Measurements from ENCODE around the gene RIPK4. TPM values are rescaled to one million over a fixed set of nuclear protein-coding genes. Genes with fewer than 3 reads are reported as not detected.

Gene RIPK4
- total and polyA plus RNA-seq, 2 of the 13 experiments (the other 11 are each of a cell fraction or from before 2014, with no cell fraction given): 3.1 to 4.9 TPM

DNA sequence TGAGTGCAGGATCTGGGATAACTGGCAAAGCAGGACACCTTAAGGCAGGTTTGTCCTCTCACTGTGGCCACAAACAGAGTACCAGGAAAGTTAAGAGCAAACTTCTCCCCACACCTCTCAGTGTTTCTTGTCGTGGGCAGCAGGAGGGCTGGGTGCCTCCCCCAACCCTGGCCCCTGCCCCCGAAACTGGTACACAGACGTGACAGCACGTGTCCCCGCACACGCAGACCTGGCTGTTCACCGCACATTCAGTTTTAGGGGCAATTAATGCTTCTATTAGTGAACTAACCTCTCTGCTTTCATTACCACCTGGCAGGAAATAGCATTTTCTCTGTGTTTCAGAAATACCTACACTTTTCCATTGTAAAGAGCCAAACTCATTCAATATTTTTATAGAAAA, 32.9 kb upstream of the RIPK4 start:
- ChIA-PET POLR2A (no interaction called here), CTCF (ENCODE audit: low intra/inter-chr PET ratio, low total read pairs) (no interaction called here)
- no peak for TF ChIP-seq BRCA1 (CRISPR knock-in tag; IDR thresholded peaks at IDR 0.05)
- no peak for TF ChIP-seq ZNF225 (CRISPR knock-in tag; IDR thresholded peaks at IDR 0.05)
- no peak for TF ChIP-seq ZFP62 (CRISPR knock-in tag; IDR thresholded peaks at IDR 0.05)
- no peak for TF ChIP-seq CREB1 (IDR thresholded peaks at IDR 0.05)
- no peak for TF ChIP-seq CREB1 (CRISPR knock-in tag; IDR thresholded peaks at IDR 0.05)
- TF ChIP-seq, protein P1, sequence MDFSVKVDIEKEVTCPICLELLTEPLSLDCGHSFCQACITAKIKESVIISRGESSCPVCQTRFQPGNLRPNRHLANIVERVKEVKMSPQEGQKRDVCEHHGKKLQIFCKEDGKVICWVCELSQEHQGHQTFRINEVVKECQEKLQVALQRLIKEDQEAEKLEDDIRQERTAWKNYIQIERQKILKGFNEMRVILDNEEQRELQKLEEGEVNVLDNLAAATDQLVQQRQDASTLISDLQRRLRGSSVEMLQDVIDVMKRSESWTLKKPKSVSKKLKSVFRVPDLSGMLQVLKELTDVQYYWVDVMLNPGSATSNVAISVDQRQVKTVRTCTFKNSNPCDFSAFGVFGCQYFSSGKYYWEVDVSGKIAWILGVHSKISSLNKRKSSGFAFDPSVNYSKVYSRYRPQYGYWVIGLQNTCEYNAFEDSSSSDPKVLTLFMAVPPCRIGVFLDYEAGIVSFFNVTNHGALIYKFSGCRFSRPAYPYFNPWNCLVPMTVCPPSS (IDR thresholded peaks at IDR 0.05): no peak
- TF ChIP-seq ZNF382 (CRISPR knock-in tag; IDR thresholded peaks at IDR 0.05; ENCODE audit: borderline replicate concordance): no peak
- TF ChIP-seq ZNF232 (CRISPR knock-in tag; IDR thresholded peaks at IDR 0.05; ENCODE audit: borderline replicate concordance): no peak
- TF ChIP-seq, protein P2, sequence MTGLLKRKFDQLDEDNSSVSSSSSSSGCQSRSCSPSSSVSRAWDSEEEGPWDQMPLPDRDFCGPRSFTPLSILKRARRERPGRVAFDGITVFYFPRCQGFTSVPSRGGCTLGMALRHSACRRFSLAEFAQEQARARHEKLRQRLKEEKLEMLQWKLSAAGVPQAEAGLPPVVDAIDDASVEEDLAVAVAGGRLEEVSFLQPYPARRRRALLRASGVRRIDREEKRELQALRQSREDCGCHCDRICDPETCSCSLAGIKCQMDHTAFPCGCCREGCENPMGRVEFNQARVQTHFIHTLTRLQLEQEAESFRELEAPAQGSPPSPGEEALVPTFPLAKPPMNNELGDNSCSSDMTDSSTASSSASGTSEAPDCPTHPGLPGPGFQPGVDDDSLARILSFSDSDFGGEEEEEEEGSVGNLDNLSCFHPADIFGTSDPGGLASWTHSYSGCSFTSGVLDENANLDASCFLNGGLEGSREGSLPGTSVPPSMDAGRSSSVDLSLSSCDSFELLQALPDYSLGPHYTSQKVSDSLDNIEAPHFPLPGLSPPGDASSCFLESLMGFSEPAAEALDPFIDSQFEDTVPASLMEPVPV (CRISPR knock-in tag; IDR thresholded peaks at IDR 0.05): no peak
- TF ChIP-seq, protein P3, sequence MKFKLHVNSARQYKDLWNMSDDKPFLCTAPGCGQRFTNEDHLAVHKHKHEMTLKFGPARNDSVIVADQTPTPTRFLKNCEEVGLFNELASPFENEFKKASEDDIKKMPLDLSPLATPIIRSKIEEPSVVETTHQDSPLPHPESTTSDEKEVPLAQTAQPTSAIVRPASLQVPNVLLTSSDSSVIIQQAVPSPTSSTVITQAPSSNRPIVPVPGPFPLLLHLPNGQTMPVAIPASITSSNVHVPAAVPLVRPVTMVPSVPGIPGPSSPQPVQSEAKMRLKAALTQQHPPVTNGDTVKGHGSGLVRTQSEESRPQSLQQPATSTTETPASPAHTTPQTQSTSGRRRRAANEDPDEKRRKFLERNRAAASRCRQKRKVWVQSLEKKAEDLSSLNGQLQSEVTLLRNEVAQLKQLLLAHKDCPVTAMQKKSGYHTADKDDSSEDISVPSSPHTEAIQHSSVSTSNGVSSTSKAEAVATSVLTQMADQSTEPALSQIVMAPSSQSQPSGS (CRISPR knock-in tag; IDR thresholded peaks at IDR 0.05): no peak
- TF ChIP-seq ARNT (IDR thresholded peaks at IDR 0.05): no peak
- no peak for DNase-seq (ENCODE audit: low spot score)
- H3K27ac ChIP-seq (ENCODE audit: extremely low read length, insufficient read depth, low read length): no peak overlapping the region
- no peaks in the 10 kb centered on the region for H3K79me2 ChIP-seq (ENCODE audit: insufficient read depth, low read length)
- ATAC-seq: no peak
- no peak overlapping the region for H3K4me2 ChIP-seq (ENCODE audit: low read depth, low read length)
- BruUV-seq (replicated peaks): no TSS peak
- H3K36me3 ChIP-seq (replicated peaks in 1 of 2; ENCODE audit: control insufficient read depth in 1 of 2, insufficient read depth in 2 of 2, low read length in 2 of 2): peaks cover 13 to 34% of the 10 kb centered on the region in 2 experiments; a peak in 4 of 5 replicates
- no peak overlapping the region for H2AFZ ChIP-seq (ENCODE audit: low read length)
- intact Hi-C loops (cut with micrococcal nuclease; ENCODE audit: unreplicated experiment) (no loop called here), in situ Hi-C loops (cut with HindIII; ENCODE audit: extremely low pct_ligation_motif_present, low pct_unique_long_range_greater_than_20kb) (no loop called here)
- H3K9ac ChIP-seq (ENCODE audit: insufficient read depth, low read depth, low read length): no peak overlapping the region
- no peaks in the 10 kb centered on the region for H3K4me1 ChIP-seq (ENCODE audit: insufficient read depth, low read length)
- WGBS (ENCODE audit: low lambda C conversion rate): 100% methylated on average over 6 of the region's 7 CpGs
- no peak for FAIRE-seq
- H3K9me3 ChIP-seq (ENCODE audit: low read length): no peaks in the 10 kb centered on the region
- H4K20me1 ChIP-seq (ENCODE audit: insufficient read depth, low read length): no peaks in the 10 kb centered on the region
- no peak overlapping the region for H3K4me3 ChIP-seq (replicated peaks in 1 of 3; ENCODE audit: insufficient read depth in 1 of 3, low read depth in 2 of 3, low read length in 3 of 3)
- H3K27me3 ChIP-seq (ENCODE audit: control insufficient read depth in 1 of 2, insufficient read depth in 2 of 2, low read length in 2 of 2): no peaks in the 10 kb centered on the region
